SK-N-SH (cell line): ENCODE data around the gene MAK. TPM values are rescaled to one million over a fixed set of nuclear protein-coding genes. Genes with fewer than 3 reads are reported as not detected.

Experiments
- CTCF ChIA-PET: fragments of 300-600, 350-600 bp; formaldehyde crosslinking; extraction: SDS; loops from one replicate; lab custom pipeline; 2021; lab: Yijun Ruan, JAX
- POLR2A ChIA-PET: fragments of 350-600 bp; sonication (Branson Sonifier 250); formaldehyde crosslinking; extraction: SDS; loops from one replicate; lab custom pipeline; 2020; ENCODE audit warnings: antibody characterized with exemption, inconsistent platforms; lab: Yijun Ruan, JAX
- DNase-seq: peaks from one replicate; pipeline ENCODE4 v3.0.0; 2012
- H2AFZ ChIP-seq: fragments of 200-600 bp; sonication (generic); 2 replicates; pipeline ENCODE4 v1.8.1; 2016; ENCODE audit warnings: antibody characterized with exemption, mild to moderate bottlenecking, low read depth
- H3F3A ChIP-seq: fragments of 200-600 bp; sonication (generic); replicated peaks from 2 replicates; pipeline ENCODE3; 2016; ENCODE audit warnings: antibody characterized with exemption, mild to moderate bottlenecking; ENCODE audit not compliant: insufficient read depth
- H3K27ac ChIP-seq, 2 experiments: fragments of 200-500 bp in 1 of 2; fragments of 200-600 bp in 1 of 2; sonication (Bioruptor generic) in 1 of 2; sonication (generic), shearing (Covaris generic) in 1 of 2; 2 replicates each; pipeline versions ENCODE4 v1.5.1 to v1.6.1; 2014 to 2016; ENCODE audit warnings: low read depth in 2 of 2, inconsistent platforms in 1 of 2, low read length in 1 of 2, mild to moderate bottlenecking in 1 of 2, mixed read lengths in 1 of 2
- H3K27me3 ChIP-seq: fragments of 200-600 bp; sonication (generic), shearing (Covaris generic); 2 replicates; pipeline ENCODE4 v1.6.1; 2016; ENCODE audit warnings: mixed run types; ENCODE audit not compliant: insufficient read depth
- H3K36me3 ChIP-seq, 2 experiments: fragments of 200-500 bp in 1 of 2; fragments of 200-600 bp in 1 of 2; sonication (Bioruptor generic) in 1 of 2; sonication (generic) in 1 of 2; replicated peaks in 1 of 2; 2 replicates each; pipeline versions ENCODE3 to v1.5.1; 2014 to 2016; ENCODE audit warnings: low read length in 1 of 2, mild to moderate bottlenecking in 1 of 2; ENCODE audit not compliant: insufficient read depth in 2 of 2, control insufficient read depth in 1 of 2
- H3K4me1 ChIP-seq, 2 experiments: fragments of 200-500 bp in 1 of 2; fragments of 200-600 bp in 1 of 2; sonication (Bioruptor generic) in 1 of 2; sonication (generic), shearing (Covaris generic) in 1 of 2; 2 replicates each; pipeline versions ENCODE4 v1.5.1 to v1.6.1; 2014 to 2016; ENCODE audit warnings: low read depth in 1 of 2, low read length in 1 of 2, mixed run types in 1 of 2; ENCODE audit not compliant: insufficient read depth in 2 of 2, control insufficient read depth in 1 of 2
- H3K4me2 ChIP-seq: fragments of 200-600 bp; sonication (generic), shearing (Covaris generic); 2 replicates; pipeline ENCODE4 v1.6.1; 2017; ENCODE audit warnings: mixed run types
- H3K4me3 ChIP-seq, 2 experiments: fragments of 200-500 bp in 1 of 2; fragments of 200-600 bp in 1 of 2; sonication (Bioruptor generic) in 1 of 2; sonication (generic), shearing (Covaris generic) in 1 of 2; 2 replicates each; pipeline versions ENCODE4 v1.5.1 to v1.8.1; 2014 to 2016; ENCODE audit warnings: low read depth in 2 of 2, inconsistent platforms in 1 of 2, low read length in 1 of 2, mild to moderate bottlenecking in 1 of 2, mixed read lengths in 1 of 2, moderate library complexity in 1 of 2
- H3K79me2 ChIP-seq: fragments of 200-600 bp; sonication (generic); 2 replicates; pipeline ENCODE4 v1.8.1; 2017; ENCODE audit warnings: mild to moderate bottlenecking; ENCODE audit not compliant: insufficient read depth
- H3K9ac ChIP-seq: fragments of 200-600 bp; sonication (generic); 2 replicates; pipeline ENCODE4 v1.6.1; 2017; ENCODE audit warnings: mixed run types
- H3K9me2 ChIP-seq: fragments of 200-600 bp; sonication (generic); 2 replicates; pipeline ENCODE4 v1.6.1; 2017; ENCODE audit warnings: mixed run types
- H3K9me3 ChIP-seq: fragments of 200-600 bp; sonication (generic); 2 replicates; pipeline ENCODE4 v1.6.1; 2017; ENCODE audit warnings: mixed run types, mild to moderate bottlenecking, moderate library complexity
- H4K20me1 ChIP-seq: fragments of 200-600 bp; sonication (generic); 2 replicates; pipeline ENCODE4 v1.6.1; 2017; ENCODE audit warnings: mild to moderate bottlenecking, mixed run types; ENCODE audit not compliant: insufficient read depth
- EZH2phosphoT487 ChIP-seq: fragments of 200-600 bp; sonication (generic); IDR thresholded peaks from 2 replicates; pipeline ENCODE4 v1.6.1; 2017; ENCODE audit warnings: low read depth, mixed run types, mild to moderate bottlenecking, antibody characterized with exemption, moderate library complexity, borderline replicate concordance
- FOSL2 ChIP-seq: IDR thresholded peaks from 2 replicates; pipeline ENCODE4 v1.4.0; 2012; ENCODE audit warnings: low read depth, mild to moderate bottlenecking, moderate library complexity, borderline replicate concordance
- FOXJ3 ChIP-seq: sonication (generic); formaldehyde crosslinking; IDR thresholded peaks from 2 replicates; pipeline ENCODE4 v1.5.1; 2020; ENCODE audit warnings: mild to moderate bottlenecking, missing genetic modification reagents
- GATA2 ChIP-seq: sonication (generic); formaldehyde crosslinking; IDR thresholded peaks from 2 replicates; pipeline ENCODE4 v1.5.0; 2020; ENCODE audit warnings: mild to moderate bottlenecking, missing genetic modification reagents
- JUND ChIP-seq: IDR thresholded peaks from 2 replicates; pipeline ENCODE4 v1.4.0; 2012
- MXI1 ChIP-seq: IDR thresholded peaks from 2 replicates; pipeline ENCODE4 v1.6.1; 2012; ENCODE audit warnings: mild to moderate bottlenecking, low read depth, low read length, improper control_type of control experiment
- SIN3A ChIP-seq: IDR thresholded peaks from 2 replicates; pipeline ENCODE4 v1.6.1; 2012; ENCODE audit warnings: low read depth, mild to moderate bottlenecking, low read length, moderate library complexity, borderline replicate concordance
- WGBS: methylation state at CpG from one replicate; pipeline ENCODE4 v1.1.6; 2017; ENCODE audit warnings: low lambda C conversion rate; 5-methylcytosine and 5-hydroxymethylcytosine counted together
- polyA plus RNA-seq, 3 experiments: library from polyadenylated mRNA; depleted of rRNA; stranded (reverse); fragments of >200 nt; gene quantifications; 2 replicates each; pipeline ENCODE4 v1.2.3, GENCODE V29; 2012

MAK gene
- polyA plus RNA-seq, 1 of the 3 experiments (the other 2 are of a cell fraction): 0.02 TPM

DNA sequence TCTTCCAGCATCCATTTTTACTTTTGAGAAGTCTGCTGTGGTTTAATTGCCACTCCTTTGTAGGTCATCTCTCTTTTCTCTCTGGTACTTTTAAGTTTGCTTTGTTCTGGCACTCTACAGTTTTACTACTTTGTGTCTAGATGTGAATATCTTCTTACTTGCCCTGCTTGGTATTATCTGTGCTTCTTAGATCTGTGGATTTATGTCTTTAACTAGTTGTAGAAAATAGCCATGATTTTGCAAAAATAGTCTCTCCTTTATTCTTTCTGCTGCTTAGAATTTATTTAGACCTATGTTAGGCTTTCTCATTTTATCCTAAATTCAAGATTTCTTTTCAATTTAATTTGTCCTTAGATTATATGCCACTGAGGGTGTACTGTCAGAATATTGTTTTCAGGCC lies 5.2 kb upstream of the MAK start:
- Histone ChIP-seq H3K9ac (no peak overlapping the region), H3K4me2 (no peak overlapping the region), H2AFZ (no peak overlapping the region), H3K4me1 (no peaks in the 10 kb centered on the region), H3K79me2 (no peaks in the 10 kb centered on the region), H3K36me3 (no peaks in the 10 kb centered on the region), H3K4me3 (no peak overlapping the region), H3K9me3 (no peaks in the 10 kb centered on the region), H3K9me2 (no peaks in the 10 kb centered on the region), H4K20me1 (no peaks in the 10 kb centered on the region), H3K27me3 (no peaks in the 10 kb centered on the region), H3F3A (no peaks in the 10 kb centered on the region), H3K27ac (no peak overlapping the region)
- no peak for TF ChIP-seq EZH2phosphoT487
- no peak for TF ChIP-seq JUND
- TF ChIP-seq GATA2 (CRISPR knock-in tag): no peak
- no peak for TF ChIP-seq FOSL2
- ChIA-PET CTCF (no interaction called here), POLR2A (no interaction called here)
- DNase-seq: no peak

GRCh38 chr6:10838794-10839333 lies 525 bp upstream of the MAK start:
- Histone ChIP-seq H3K4me3 (peak overlapping the region; percentile 76 to 84), H3K4me2 (peak overlapping the region; percentile 97), H3K9me2 (no peaks in the 10 kb centered on the region), H2AFZ (peak overlapping the region; percentile 80), H4K20me1 (no peaks in the 10 kb centered on the region), H3K4me1 (peaks cover 4 to 8% of the 10 kb centered on the region in 2 experiments; a peak in 1 of 4 replicates), H3K79me2 (no peaks in the 10 kb centered on the region), H3K9me3 (no peaks in the 10 kb centered on the region), H3K9ac (peak overlapping the region; percentile 66; the same call in 1 of the 2 replicates), H3F3A (no peaks in the 10 kb centered on the region), H3K36me3 (no peaks in the 10 kb centered on the region), H3K27me3 (peaks cover 14% of the 10 kb centered on the region; the same call in 1 of the 2 replicates), H3K27ac (no peak overlapping the region; a peak in 1 of 4 replicates)
- POLR2A ChIA-PET: no interaction called here
- CTCF ChIA-PET: interaction anchor here (1.0 kb wide), 1 partner anchor 37 kb away, joined by 3 read pairs; no protein-coding TSS in a partner anchor
- WGBS: 59% methylated on average over 8 of the region's 8 CpGs
- DNase-seq: no peak
- TF ChIP-seq SIN3A: no peak

DNA sequence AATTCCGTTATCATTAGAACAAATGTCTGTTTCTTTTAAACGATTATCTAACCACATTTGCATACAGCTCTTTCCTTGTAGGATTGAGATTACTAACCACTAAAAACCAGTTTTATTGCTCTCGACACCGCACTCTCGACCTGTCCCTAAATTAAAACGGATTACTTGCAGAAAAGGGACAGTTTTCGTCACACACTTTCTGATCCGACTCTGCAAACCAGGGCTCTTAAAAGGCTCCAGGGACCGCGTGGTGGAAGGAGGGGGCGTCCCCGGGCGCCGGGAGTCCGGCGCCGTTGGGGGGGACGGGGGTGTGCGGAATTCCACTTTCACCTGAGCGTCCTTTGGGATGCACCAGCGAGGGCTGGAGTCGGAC lies 731 bp downstream of the MAK start:
- Histone ChIP-seq H3K27me3 (peaks cover 14% of the 10 kb centered on the region; the same call in 1 of the 2 replicates), H4K20me1 (no peaks in the 10 kb centered on the region), H3K4me3 (peak overlapping the region; percentile 76 to 84), H3K79me2 (no peaks in the 10 kb centered on the region), H3K36me3 (no peaks in the 10 kb centered on the region), H3K9ac (peak overlapping the region; percentile 66), H3K4me2 (peak overlapping the region; percentile 97), H3K27ac (peak overlapping the region in 1 of 2 experiments; percentile 39; a peak in 1 of 4 replicates), H3F3A (no peaks in the 10 kb centered on the region), H3K4me1 (peaks cover 4 to 8% of the 10 kb centered on the region in 2 experiments; a peak in 1 of 4 replicates), H2AFZ (peak overlapping the region; percentile 80), H3K9me2 (no peaks in the 10 kb centered on the region), H3K9me3 (no peaks in the 10 kb centered on the region)
- CTCF ChIA-PET: interaction anchor here (0.8 kb wide), 1 partner anchor 49 kb away, joined by 3 read pairs; the partner anchor contains the start of gene SYCP2L
- POLR2A ChIA-PET: no interaction called here
- under 1% methylated on average over 22 of the region's 22 CpGs for WGBS
- peak; percentile 58; the same call in 1 of the 2 replicates for TF ChIP-seq MXI1
- TF ChIP-seq FOXJ3 (CRISPR knock-in tag): no peak
- no peak for DNase-seq
